Ishikawa (cell line): ENCODE data around the gene PITPNC1.

Experiments used
- CEBPB ChIP-seq: IDR thresholded peaks from 2 replicates; pipeline ENCODE4 v1.6.1; 2012
- EP300 ChIP-seq: IDR thresholded peaks from 2 replicates; pipeline ENCODE4 v1.6.1; 2012; ENCODE audit warnings: borderline replicate concordance
- FOXM1 ChIP-seq: IDR thresholded peaks from 2 replicates; pipeline ENCODE4 v1.6.1; 2012; ENCODE audit warnings: low read depth, borderline replicate concordance
- MAX ChIP-seq: IDR thresholded peaks from 2 replicates; pipeline ENCODE4 v1.6.1; 2012
- NFIC ChIP-seq: IDR thresholded peaks from 2 replicates; pipeline ENCODE4 v1.6.1; 2012
- RAD21 ChIP-seq: IDR thresholded peaks from 2 replicates; pipeline ENCODE4 v1.6.1; 2012; ENCODE audit warnings: low read depth
- REST ChIP-seq: IDR thresholded peaks from 2 replicates; pipeline ENCODE4 v1.6.1; 2012; ENCODE audit warnings: low read depth, mild to moderate bottlenecking
- TAF1 ChIP-seq: IDR thresholded peaks from 2 replicates; pipeline ENCODE4 v1.6.1; 2012; ENCODE audit warnings: low read depth, mild to moderate bottlenecking
- YY1 ChIP-seq: IDR thresholded peaks from 2 replicates; pipeline ENCODE4 v1.6.1; 2012; ENCODE audit warnings: low read depth

- TF ChIP-seq CEBPB (no peak), REST (no peak), NFIC (no peak), YY1 (no peak), MAX (no peak), TAF1 (no peak), FOXM1 (no peak), RAD21 (no peak), EP300 (no peak)
Observed at GRCh38 chr17:67431249-67432015, 54.4 kb downstream of the PITPNC1 start.
